Thyroid gland (tissue), 4 donors: ENCODE results near the gene PROK2.

ENCODE experiments used
- CTCF ChIP-seq, 6 experiments: fragments of 200-600 bp in 3 of 6; fragments of 450-650 bp in 3 of 6; sonication (generic) in 3 of 6; IDR thresholded peaks; one replicate each; pipeline ENCODE4 v1.5.1; 2016 to 2019; ENCODE audit warnings: antibody characterized with exemption in 6 of 6, mild to moderate bottlenecking in 2 of 6, inconsistent platforms in 1 of 6, moderate library complexity in 1 of 6
- POLR2A ChIP-seq, 2 donors: fragments of 450-650 bp; IDR thresholded peaks; one replicate each; pipeline ENCODE4 v1.6.1; 2017; ENCODE audit warnings: antibody characterized with exemption in 2 of 2, mild to moderate bottlenecking in 2 of 2, moderate library complexity in 1 of 2

GRCh38 chr3:71771884-71772283 lies 13.1 kb downstream of the PROK2 start:
- TF ChIP-seq CTCF (IDR thresholded peaks at IDR 0.05) (no peak), POLR2A (IDR thresholded peaks at IDR 0.05) (no peak)
